H1 (cell line): Measurements from ENCODE around the gene ADH4. TPM values are rescaled to one million over a fixed set of nuclear protein-coding genes. Genes with fewer than 3 reads are reported as not detected.

Source experiments
- CTCF ChIA-PET: fragments of 300-600 bp; sonication (Branson Sonifier 250); formaldehyde crosslinking; loops from one replicate; lab custom pipeline; 2021; ENCODE audit not compliant: partially characterized antibody; lab: Charles Lee
- POLR2A ChIA-PET: fragments of 300-600 bp; sonication (Branson Sonifier 250); formaldehyde crosslinking; loops from one replicate; lab custom pipeline; 2021; ENCODE audit warnings: inconsistent platforms; ENCODE audit not compliant: partially characterized antibody; lab: Charles Lee
- DNase-seq, 2 experiments: peaks; one replicate each; pipeline versions ENCODE4 v3.0.0 to v3.0.0-alpha.2; 2010 to 2022; ENCODE audit warnings: low spot score in 2 of 2, low read depth in 1 of 2, mixed read lengths in 1 of 2
- FAIRE-seq: peaks from 2 replicates; lab custom pipeline; 2011; peaks lifted over from hg19 to GRCh38; lab: Jason Lieb, UNC
- H2AFZ ChIP-seq: 2 replicates; pipeline ENCODE4 v1.8.1; 2012; ENCODE audit warnings: low read length, inconsistent platforms
- H2AK5ac ChIP-seq: 2 replicates; pipeline ENCODE4 v1.6.1; 2013; ENCODE audit warnings: low read depth, low read length
- H2BK120ac ChIP-seq: replicated peaks from 2 replicates; pipeline ENCODE3; 2013; ENCODE audit warnings: low read depth, low read length, inconsistent platforms
- H2BK12ac ChIP-seq: 2 replicates; pipeline ENCODE4 v1.6.1; 2013; ENCODE audit warnings: low read depth, low read length
- H2BK15ac ChIP-seq: 2 replicates; pipeline ENCODE4 v1.6.1; 2013; ENCODE audit warnings: low read length
- H2BK20ac ChIP-seq: 2 replicates; pipeline ENCODE4 v1.6.1; 2013; ENCODE audit warnings: low read length
- H2BK5ac ChIP-seq: 2 replicates; pipeline ENCODE4 v1.6.1; 2013; ENCODE audit warnings: low read depth, low read length
- H3K14ac ChIP-seq: 2 replicates; pipeline ENCODE4 v1.6.1; 2013; ENCODE audit warnings: inconsistent platforms; ENCODE audit not compliant: insufficient read length
- H3K18ac ChIP-seq: 2 replicates; pipeline ENCODE4 v1.6.1; 2013; ENCODE audit warnings: low read length; ENCODE audit errors: extremely low read depth
- H3K23ac ChIP-seq: 2 replicates; pipeline ENCODE4 v1.6.1; 2013; ENCODE audit warnings: inconsistent platforms; ENCODE audit not compliant: insufficient read length
- H3K23me2 ChIP-seq: 2 replicates; pipeline ENCODE4 v1.6.1; 2013; ENCODE audit warnings: low read depth, low read length
- H3K27ac ChIP-seq: 2 replicates; pipeline ENCODE4 v1.6.1; 2011; ENCODE audit warnings: low read depth, low read length, inconsistent platforms
- H3K27me3 ChIP-seq, 4 experiments: replicated peaks in 1 of 4; 1 replicate in 1 of 4; 2 replicates in 3 of 4; pipeline versions ENCODE4 v1.6.1 to v1.8.1; 2011 to 2013; ENCODE audit warnings: low read length in 3 of 4, mild to moderate bottlenecking in 3 of 4, inconsistent platforms in 2 of 4, mixed read lengths in 2 of 4, moderate library complexity in 1 of 4; ENCODE audit not compliant: control insufficient read depth in 3 of 4, insufficient read depth in 3 of 4; ENCODE audit errors: extremely low read depth in 1 of 4
- H3K36me3 ChIP-seq, 4 experiments: 2 replicates each; pipeline versions ENCODE4 v1.6.1 to v1.8.1; 2011 to 2013; ENCODE audit warnings: mild to moderate bottlenecking in 4 of 4, low read length in 3 of 4, moderate library complexity in 2 of 4, control low read depth in 1 of 4, inconsistent platforms in 1 of 4; ENCODE audit not compliant: insufficient read depth in 4 of 4, control insufficient read depth in 2 of 4
- H3K4ac ChIP-seq: replicated peaks from 2 replicates; pipeline ENCODE3; 2013; ENCODE audit warnings: low read length, low read depth, mixed read lengths, inconsistent platforms; ENCODE audit not compliant: insufficient read length
- H3K4me1 ChIP-seq, 4 experiments: replicated peaks in 1 of 4; 1 replicate in 1 of 4; 2 replicates in 3 of 4; pipeline versions ENCODE4 v1.6.1 to v1.8.1; 2011 to 2013; ENCODE audit warnings: low read length in 3 of 4, inconsistent platforms in 2 of 4, mixed read lengths in 1 of 4; ENCODE audit not compliant: insufficient read depth in 4 of 4, control insufficient read depth in 3 of 4
- H3K4me2 ChIP-seq, 2 experiments: 2 replicates each; pipeline versions ENCODE4 v1.6.1 to v1.8.1; 2011 to 2013; ENCODE audit warnings: low read depth in 2 of 2, low read length in 2 of 2, control low read depth in 1 of 2, inconsistent platforms in 1 of 2, mild to moderate bottlenecking in 1 of 2; ENCODE audit not compliant: insufficient read depth in 1 of 2
- H3K4me3 ChIP-seq, 4 experiments: fragments of 200-600, 300-600 bp in 1 of 4; sonication (generic), shearing (Covaris generic), sonication (Bioruptor Twin) in 1 of 4; 2 replicates each; pipeline versions ENCODE4 v1.5.1 to v1.8.1; 2011 to 2016; ENCODE audit warnings: low read length in 4 of 4, low read depth in 3 of 4, control low read depth in 2 of 4, inconsistent platforms in 2 of 4, mild to moderate bottlenecking in 2 of 4, mixed read lengths in 1 of 4, moderate library complexity in 1 of 4; ENCODE audit not compliant: insufficient read depth in 2 of 4; ENCODE audit errors: extremely low read depth in 1 of 4
- H3K56ac ChIP-seq: replicated peaks from 2 replicates; pipeline ENCODE3; 2013; ENCODE audit warnings: low read depth, mild to moderate bottlenecking, mixed read lengths, low read length, inconsistent platforms; ENCODE audit not compliant: insufficient read length
- H3K79me1 ChIP-seq: 2 replicates; pipeline ENCODE4 v1.6.1; 2013; ENCODE audit warnings: low read depth, low read length, control low read depth
- H3K79me2 ChIP-seq, 2 experiments: 2 replicates each; pipeline versions ENCODE4 v1.6.1 to v1.8.1; 2012 to 2013; ENCODE audit warnings: low read length in 2 of 2, mild to moderate bottlenecking in 2 of 2, inconsistent platforms in 1 of 2; ENCODE audit not compliant: insufficient read depth in 2 of 2, control insufficient read depth in 1 of 2
- H3K9ac ChIP-seq, 4 experiments: replicated peaks in 1 of 4; 1 replicate in 1 of 4; 2 replicates in 3 of 4; pipeline versions ENCODE4 v1.6.1 to v1.8.1; 2011 to 2013; ENCODE audit warnings: low read depth in 3 of 4, low read length in 3 of 4, control low read depth in 2 of 4, mild to moderate bottlenecking in 2 of 4, moderate library complexity in 2 of 4, inconsistent platforms in 1 of 4; ENCODE audit errors: extremely low read depth in 1 of 4
- H3K9me3 ChIP-seq, 2 experiments: 2 replicates each; pipeline versions ENCODE4 v1.6.1 to v1.8.1; 2012 to 2013; ENCODE audit warnings: mild to moderate bottlenecking in 2 of 2, moderate library complexity in 2 of 2, control low read depth in 1 of 2, inconsistent platforms in 1 of 2, low read depth in 1 of 2, low read length in 1 of 2, mixed read lengths in 1 of 2; ENCODE audit not compliant: insufficient read depth in 2 of 2
- H4K20me1 ChIP-seq, 2 experiments: replicated peaks in 1 of 2; 2 replicates each; pipeline versions ENCODE3 to v1.8.1; 2011 to 2013; ENCODE audit warnings: inconsistent platforms in 2 of 2, low read length in 2 of 2, mild to moderate bottlenecking in 1 of 2; ENCODE audit not compliant: insufficient read depth in 2 of 2, control insufficient read depth in 1 of 2
- H4K5ac ChIP-seq: 2 replicates; pipeline ENCODE4 v1.6.1; 2013; ENCODE audit warnings: low read length, low read depth, mixed read lengths, inconsistent platforms; ENCODE audit not compliant: insufficient read length
- H4K8ac ChIP-seq: 2 replicates; pipeline ENCODE4 v1.8.0; 2013; ENCODE audit warnings: mild to moderate bottlenecking, moderate library complexity, low read length, inconsistent platforms; ENCODE audit not compliant: insufficient read depth; ENCODE audit errors: extremely low read depth
- H4K91ac ChIP-seq: replicated peaks from 2 replicates; pipeline ENCODE3; 2013; ENCODE audit warnings: low read length, mixed read lengths, inconsistent platforms; ENCODE audit not compliant: insufficient read length
- ASH2L ChIP-seq: fragments of 200-600, 300-600 bp; sonication (generic); IDR thresholded peaks from one replicate; pipeline ENCODE4 v1.7.1; 2017; ENCODE audit warnings: low read length
- WGBS, 2 experiments: shearing (Covaris generic) in 1 of 2; methylation state at CpG; one replicate each; pipeline versions ENCODE4 v1.1.6 to v1.1.7; 2013 to 2015; ENCODE audit warnings: low lambda C conversion rate in 2 of 2, mixed read lengths in 2 of 2, inconsistent platforms in 1 of 2, low coverage in 1 of 2, missing lambda C conversion rate in 1 of 2; ENCODE audit not compliant: insufficient replicate concordance in 2 of 2, insufficient coverage in 1 of 2, insufficient read length in 1 of 2; ENCODE audit errors: extremely low coverage in 1 of 2, missing lambda C conversion rate in 1 of 2; 5-methylcytosine and 5-hydroxymethylcytosine counted together
- polyA plus RNA-seq, 7 experiments: library from polyadenylated mRNA; depleted of rRNA in 3 of 7; stranded (reverse) in 5 of 7; unstranded in 2 of 7; fragments of >200 nt in 5 of 7; fragments of 200-250 nt in 2 of 7; gene quantifications; 1 replicate in 5 of 7; 2 replicates in 1 of 7; 4 replicates in 1 of 7; pipeline versions ENCODE4 v1.2.1 to v1.2.3, GENCODE V29; 2011 to 2013; ENCODE audit warnings: missing spikeins in 2 of 7, mixed read lengths in 2 of 7
- total RNA-seq: library from RNA; stranded (reverse); fragmentation: NEBNext Ultra II Directional; extraction: Animal tissue kit (Norgen Biotek cat#: 25700); gene quantifications from 2 replicates; pipeline ENCODE4 v1.2.1, GENCODE V29; 2021

Gene ADH4
- total and polyA plus RNA-seq, 2 of the 8 experiments (the other 6 are each of a cell fraction or from before 2014, with no cell fraction given): not detected

- H4K5ac ChIP-seq: no peak overlapping the region
- no peaks in the 10 kb centered on the region for H3K36me3 ChIP-seq
- H3K4me3 ChIP-seq: no peak overlapping the region
- no peak overlapping the region for H2AK5ac ChIP-seq
- H3K56ac ChIP-seq: no peak overlapping the region
- DNase-seq (no peak), FAIRE-seq (no peak)
- no peak overlapping the region for H3K27ac ChIP-seq
- H3K4ac ChIP-seq: no peak overlapping the region
- ChIA-PET POLR2A (no interaction called here), CTCF (no interaction called here)
- no peaks in the 10 kb centered on the region for H3K79me2 ChIP-seq
- H2BK5ac ChIP-seq: no peak overlapping the region
- H4K20me1 ChIP-seq: no peaks in the 10 kb centered on the region
- H3K4me1 ChIP-seq: no peaks in the 10 kb centered on the region
- no peak overlapping the region for H3K23ac ChIP-seq
- H2BK120ac ChIP-seq: no peak overlapping the region
- no peak overlapping the region for H2BK20ac ChIP-seq
- H3K14ac ChIP-seq: no peak overlapping the region
- H4K91ac ChIP-seq: no peak overlapping the region
- no peaks in the 10 kb centered on the region for H3K23me2 ChIP-seq
- H3K27me3 ChIP-seq: no peaks in the 10 kb centered on the region; a peak in 1 of 7 replicates
- no peak overlapping the region for H2AFZ ChIP-seq
- H2BK12ac ChIP-seq: no peak overlapping the region
- H3K18ac ChIP-seq: no peak overlapping the region
- H3K9ac ChIP-seq: no peak overlapping the region
- no peaks in the 10 kb centered on the region for H3K9me3 ChIP-seq
- H4K8ac ChIP-seq: no peak overlapping the region
- WGBS, 2 experiments: 60% methylated on average over 3 of the region's 3 CpGs; no CpG with 5 or more reads in 1 of the 2 experiments
- no peaks in the 10 kb centered on the region for H3K79me1 ChIP-seq
- no peak overlapping the region for H3K4me2 ChIP-seq
- H2BK15ac ChIP-seq: no peak overlapping the region
- no peak for TF ChIP-seq ASH2L
Observed at GRCh38 chr4:99135541-99136162, 8.4 kb downstream of the ADH4 start.
